GM23248 (cell line): ENCODE measurements around the gene DNAJB12. TPM values are rescaled to one million over a fixed set of nuclear protein-coding genes. Genes with fewer than 3 reads are reported as not detected.

ENCODE experiments used
- DNase-seq: peaks from one replicate; pipeline ENCODE4 v3.0.0-alpha.2; 2015
- H2AFZ ChIP-seq: fragments of 200-600 bp; sonication (generic); 2 replicates; pipeline ENCODE4 v1.6.1; 2016; ENCODE audit warnings: antibody characterized with exemption
- H3F3A ChIP-seq: fragments of 200-600 bp; sonication (generic); 2 replicates; pipeline ENCODE4 v1.6.1; 2016; ENCODE audit warnings: mild to moderate bottlenecking, antibody characterized with exemption, mixed run types; ENCODE audit not compliant: insufficient read depth
- H3K27ac ChIP-seq: fragments of 200-600 bp; sonication (generic); 2 replicates; pipeline ENCODE4 v1.5.1; 2016; ENCODE audit warnings: mild to moderate bottlenecking
- H3K27me3 ChIP-seq: fragments of 200-600 bp; sonication (generic); replicated peaks from 2 replicates; pipeline ENCODE4 v1.6.1; 2016; ENCODE audit warnings: mild to moderate bottlenecking; ENCODE audit not compliant: insufficient read depth
- H3K36me3 ChIP-seq: fragments of 200-600 bp; sonication (generic); 2 replicates; pipeline ENCODE4 v1.6.1; 2016; ENCODE audit warnings: low read depth, mild to moderate bottlenecking
- H3K4me1 ChIP-seq: fragments of 200-600 bp; sonication (generic); 2 replicates; pipeline ENCODE4 v1.6.1; 2016; ENCODE audit warnings: mild to moderate bottlenecking; ENCODE audit not compliant: insufficient read depth
- H3K4me2 ChIP-seq: fragments of 200-600 bp; sonication (generic); one replicate; pipeline ENCODE4 v1.6.1; 2016; ENCODE audit warnings: mild to moderate bottlenecking; ENCODE audit not compliant: unreplicated experiment
- H3K4me3 ChIP-seq: fragments of 200-600 bp; sonication (generic); 2 replicates; pipeline ENCODE4 v1.5.1; 2016; ENCODE audit warnings: mild to moderate bottlenecking
- H3K79me2 ChIP-seq: fragments of 200-600 bp; sonication (generic); 2 replicates; pipeline ENCODE4 v1.6.1; 2016; ENCODE audit warnings: mild to moderate bottlenecking; ENCODE audit not compliant: insufficient read depth
- H3K9ac ChIP-seq: fragments of 200-600 bp; sonication (generic); 2 replicates; pipeline ENCODE4 v1.6.1; 2016; ENCODE audit warnings: mild to moderate bottlenecking
- H3K9me2 ChIP-seq: fragments of 200-600 bp; sonication (generic); 2 replicates; pipeline ENCODE4 v1.6.1; 2016; ENCODE audit warnings: mixed run types, mild to moderate bottlenecking, moderate library complexity; ENCODE audit not compliant: insufficient read depth
- H3K9me3 ChIP-seq: fragments of 200-600 bp; sonication (generic); one replicate; pipeline ENCODE4 v1.6.1; 2017; ENCODE audit warnings: low read depth
- H4K20me1 ChIP-seq: fragments of 200-600 bp; sonication (generic); 2 replicates; pipeline ENCODE4 v1.6.0; 2016; ENCODE audit not compliant: insufficient read depth
- EZH2 ChIP-seq: fragments of 200-600 bp; sonication (generic); IDR thresholded peaks from 2 replicates; pipeline ENCODE4 v1.6.1; 2018; ENCODE audit warnings: antibody characterized with exemption, mild to moderate bottlenecking; ENCODE audit not compliant: insufficient read depth, poor library complexity, severe bottlenecking
- EZH2phosphoT487 ChIP-seq: fragments of 200-600 bp; sonication (generic); IDR thresholded peaks from 2 replicates; pipeline ENCODE4 v1.6.1; 2018; ENCODE audit warnings: antibody characterized with exemption, moderate library complexity, mild to moderate bottlenecking, low read depth; ENCODE audit not compliant: insufficient read depth
- WGBS, 2 experiments: methylation state at CpG; one replicate each; pipeline ENCODE4 v1.1.6; 2015 to 2017; ENCODE audit warnings: low lambda C conversion rate in 2 of 2, low coverage in 1 of 2; ENCODE audit errors: missing lambda C conversion rate in 2 of 2; 5-methylcytosine and 5-hydroxymethylcytosine counted together
- in situ Hi-C: fragments of 300-500 bp; cut with MboI; formaldehyde crosslinking; loops from 2 replicates; pipeline ENCODE4 v1.15.0; 2020
- polyA plus RNA-seq: library from polyadenylated mRNA; unstranded; fragments of >200 nt; fragmentation: Nextera tagmentation; extraction: Ambion mirVana; gene quantifications from 2 replicates; pipeline ENCODE4 v1.2.1, GENCODE V29; 2016
- total RNA-seq: library from RNA; depleted of rRNA; stranded (reverse); fragments of >200 nt; shearing (Covaris generic); gene quantifications from 2 replicates; pipeline ENCODE4 v1.2.3, GENCODE V29; 2014

DNAJB12 gene
- total and polyA plus RNA-seq, 2 experiments from 2014 or later: 28.4 to 32.0 TPM

DNA sequence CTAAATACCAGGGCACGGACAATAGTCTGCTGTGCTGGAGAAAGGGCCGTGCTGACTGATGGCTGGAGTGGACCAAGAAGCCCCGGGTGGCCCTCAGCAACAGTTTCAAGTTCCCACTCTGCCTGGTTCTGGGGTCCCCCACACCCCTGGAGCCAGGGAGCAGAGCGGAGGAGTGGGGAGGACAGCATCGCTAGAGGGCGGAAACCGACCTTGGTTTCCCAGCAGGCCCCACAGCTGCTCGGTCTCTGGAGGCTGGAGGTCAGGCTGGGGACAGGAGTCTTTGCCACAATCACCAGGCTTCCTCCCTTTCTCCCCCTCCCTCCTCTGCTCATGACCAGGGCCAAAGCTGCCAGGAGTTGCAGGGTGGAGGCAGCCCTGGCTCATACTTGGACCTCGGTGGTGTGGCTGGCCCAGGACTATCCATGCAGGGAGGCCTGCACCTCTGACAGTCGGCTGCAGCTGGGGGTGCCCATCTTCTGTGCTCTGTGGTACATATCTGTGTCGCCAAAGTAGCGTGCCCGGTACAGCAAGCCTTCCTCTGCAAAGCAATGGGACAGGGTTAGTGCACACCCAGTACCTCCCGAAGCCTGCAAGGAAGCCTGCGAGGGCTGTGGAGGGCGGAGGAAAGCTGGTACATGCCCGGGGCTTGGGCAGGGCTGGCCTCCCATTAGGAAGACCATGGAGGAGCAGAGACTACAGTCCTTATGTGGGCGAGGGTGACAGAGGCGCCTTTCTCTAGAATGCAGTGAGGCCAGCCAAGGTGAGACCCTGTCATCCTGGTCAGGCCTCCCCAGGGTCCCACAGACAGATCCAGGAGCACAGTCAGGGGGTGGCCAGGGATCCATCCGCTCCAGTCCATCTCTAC lies 19.1 kb downstream of the DNAJB12 start:
- Histone ChIP-seq H3K27ac (no peak overlapping the region), H3K9me3 (no peaks in the 10 kb centered on the region), H3K4me2 (no peak overlapping the region), H3K9me2 (no peaks in the 10 kb centered on the region), H3K79me2 (no peaks in the 10 kb centered on the region), H2AFZ (no peak overlapping the region), H3K9ac (no peak overlapping the region), H3K4me3 (no peak overlapping the region), H3K27me3 (no peaks in the 10 kb centered on the region), H3K4me1 (peaks cover 12% of the 10 kb centered on the region; the same call in 1 of the 2 replicates), H3K36me3 (peaks cover 26% of the 10 kb centered on the region), H4K20me1 (no peaks in the 10 kb centered on the region), H3F3A (0 out of 2 replicates have a peak, but pooled peaks cover 4% of the 10 kb centered on the region)
- 77 to 78% methylated on average over 20 of the region's 20 CpGs for WGBS, 2 experiments
- in situ Hi-C loops: no loop called here
- no peak for DNase-seq
- TF ChIP-seq EZH2phosphoT487 (no peak), EZH2 (no peak)

DNA sequence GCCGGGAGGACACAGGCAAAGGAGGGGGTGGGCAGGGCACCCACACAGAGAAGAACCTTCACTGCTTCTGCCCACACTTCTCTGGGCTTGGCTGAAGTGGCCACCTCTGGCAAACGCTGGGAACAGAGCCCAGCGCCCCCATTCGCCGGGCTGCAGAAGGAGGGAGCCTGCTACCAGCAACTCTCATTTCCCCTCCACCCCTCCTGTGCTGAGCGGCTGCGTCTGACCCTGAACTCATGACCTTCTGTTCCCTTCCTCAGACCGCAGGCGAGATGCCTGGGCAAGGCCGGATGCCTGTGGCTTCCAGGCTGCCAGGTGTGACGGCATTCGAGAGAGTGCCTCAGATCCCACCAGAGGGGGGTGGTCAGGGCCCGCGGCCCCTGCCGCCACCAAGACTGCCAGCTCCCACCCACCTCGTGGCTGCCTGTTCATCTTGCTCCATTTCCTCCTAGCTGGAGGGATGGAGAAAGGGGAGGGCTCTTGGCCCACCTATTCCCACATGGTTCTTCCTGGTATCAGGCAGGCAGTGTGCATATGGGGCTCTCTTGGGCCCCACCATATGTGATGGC lies 19.8 kb downstream of the DNAJB12 start:
- no peak for DNase-seq
- Histone ChIP-seq H3K9me2 (no peaks in the 10 kb centered on the region), H3K9ac (no peak overlapping the region), H3K9me3 (no peaks in the 10 kb centered on the region), H3K27ac (no peak overlapping the region), H3K27me3 (no peaks in the 10 kb centered on the region), H3K4me3 (no peak overlapping the region), H3F3A (0 out of 2 replicates have a peak, but pooled peaks cover 4% of the 10 kb centered on the region), H4K20me1 (no peaks in the 10 kb centered on the region), H3K4me1 (peaks cover 12% of the 10 kb centered on the region; the same call in 1 of the 2 replicates), H3K79me2 (no peaks in the 10 kb centered on the region), H3K4me2 (no peak overlapping the region), H3K36me3 (peaks cover 24% of the 10 kb centered on the region), H2AFZ (no peak overlapping the region)
- TF ChIP-seq EZH2 (no peak), EZH2phosphoT487 (no peak)
- 81% methylated on average over 16 of the region's 16 CpGs for WGBS, 2 experiments
- in situ Hi-C loops: no loop called here

DNA sequence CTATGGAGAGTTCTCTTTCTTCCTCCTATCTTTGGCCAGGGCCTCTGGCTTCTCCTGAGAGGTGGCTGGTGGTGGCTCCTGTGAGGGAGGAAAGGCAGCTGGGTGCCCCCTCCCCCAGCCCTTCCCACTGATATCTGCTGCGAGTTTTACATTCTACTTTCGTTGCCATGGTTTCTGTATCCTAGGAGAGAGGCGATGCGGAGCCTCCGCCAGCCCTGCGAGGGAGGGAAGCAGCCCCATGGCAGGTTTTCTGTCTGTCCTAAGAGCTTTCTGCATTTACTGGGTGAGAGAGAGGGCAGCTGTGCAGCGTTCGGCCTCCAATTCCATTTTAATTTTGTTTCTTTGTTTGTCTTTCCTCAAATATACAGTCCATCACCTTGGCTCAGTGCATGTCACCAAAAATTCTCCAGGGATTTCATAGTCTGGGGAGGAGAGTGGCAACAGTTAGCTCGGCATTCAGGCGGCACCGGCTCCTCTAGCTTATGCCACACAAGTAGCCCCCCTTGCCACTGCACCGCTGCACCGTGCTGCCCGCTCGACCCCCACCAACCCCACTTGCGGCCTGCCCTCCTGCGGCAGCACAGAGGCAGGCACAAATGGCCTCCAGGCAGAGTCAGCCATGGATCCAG lies 20.4 kb downstream of the DNAJB12 start:
- 83 to 89% methylated on average over 15 to 17 of the region's 17 CpGs for WGBS, 2 experiments
- Histone ChIP-seq H3K36me3 (peaks cover 20% of the 10 kb centered on the region), H3K79me2 (no peaks in the 10 kb centered on the region), H3F3A (0 out of 2 replicates have a peak, but pooled peaks cover 4% of the 10 kb centered on the region), H3K9me3 (no peaks in the 10 kb centered on the region), H2AFZ (no peak overlapping the region), H3K9ac (no peak overlapping the region), H3K27me3 (no peaks in the 10 kb centered on the region), H4K20me1 (no peaks in the 10 kb centered on the region), H3K9me2 (no peaks in the 10 kb centered on the region), H3K27ac (no peak overlapping the region), H3K4me2 (no peak overlapping the region), H3K4me1 (peaks cover 12% of the 10 kb centered on the region; the same call in 1 of the 2 replicates), H3K4me3 (no peak overlapping the region)
- TF ChIP-seq EZH2 (no peak), EZH2phosphoT487 (no peak)
- in situ Hi-C loops: no loop called here
- no peak for DNase-seq

DNA sequence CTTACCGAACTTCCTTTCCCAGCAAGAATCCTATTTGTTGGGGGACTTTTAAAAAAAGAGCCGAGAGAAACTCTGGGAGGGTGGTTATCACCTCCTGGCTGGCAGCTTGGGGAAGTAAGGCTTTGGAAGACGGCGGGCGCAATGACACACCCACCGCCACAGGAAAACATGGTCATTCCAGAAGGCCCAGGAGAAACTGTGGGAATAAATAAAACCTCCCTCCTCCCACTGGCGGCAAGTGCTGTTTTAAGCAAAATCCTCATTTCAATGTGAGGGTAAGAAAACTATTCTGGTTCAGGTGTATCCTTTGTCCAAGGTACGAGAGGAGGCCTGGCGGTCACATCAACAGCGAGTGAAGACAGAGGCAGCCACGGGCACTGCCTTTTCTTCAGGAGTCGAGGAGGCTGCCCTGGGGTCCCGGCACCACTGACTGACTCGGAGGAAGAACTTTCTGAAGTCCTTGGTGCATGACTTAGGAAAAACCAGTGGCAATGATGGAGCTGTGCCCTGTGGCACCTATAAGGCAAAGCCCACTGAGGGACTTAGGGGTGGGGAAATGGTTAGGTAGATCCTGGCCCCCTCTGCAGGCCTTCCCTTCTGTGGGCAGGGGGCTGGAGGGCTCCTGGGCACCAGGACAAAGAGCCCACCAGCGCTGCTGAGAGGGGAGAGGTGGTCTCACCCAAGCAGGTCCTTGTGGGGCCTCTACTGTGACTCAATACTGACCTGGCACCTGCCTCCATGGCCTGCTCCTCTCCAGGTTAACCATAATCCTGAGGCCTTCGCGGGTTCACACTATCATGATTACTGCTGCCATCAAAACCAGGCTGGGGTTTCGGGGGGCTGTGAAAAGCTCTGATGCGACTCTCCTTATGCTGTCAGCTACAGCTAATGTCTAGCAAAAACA lies 21.4 kb downstream of the DNAJB12 start:
- H3K27me3 ChIP-seq: no peaks in the 10 kb centered on the region
- H2AFZ ChIP-seq: no peak overlapping the region
- H3K36me3 ChIP-seq: peaks cover 14% of the 10 kb centered on the region; the same call in 1 of the 2 replicates
- H3K9me2 ChIP-seq: no peaks in the 10 kb centered on the region
- 91 to 95% methylated on average over 19 of the region's 19 CpGs for WGBS, 2 experiments
- H3K4me3 ChIP-seq: no peak overlapping the region
- H3K9ac ChIP-seq: no peak overlapping the region
- no peak overlapping the region for H3K4me2 ChIP-seq
- H4K20me1 ChIP-seq: no peaks in the 10 kb centered on the region
- H3K4me1 ChIP-seq: peaks cover 12% of the 10 kb centered on the region; the same call in 1 of the 2 replicates
- no peaks in the 10 kb centered on the region for H3K9me3 ChIP-seq
- DNase-seq: no peak
- no peaks in the 10 kb centered on the region for H3K79me2 ChIP-seq
- in situ Hi-C loops: no loop called here
- H3F3A ChIP-seq: 0 out of 2 replicates have a peak, but pooled peaks cover 4% of the 10 kb centered on the region
- no peak for TF ChIP-seq EZH2phosphoT487
- no peak for TF ChIP-seq EZH2
- no peak overlapping the region for H3K27ac ChIP-seq
